ENCODE results near the gene XRCC5.

Gene XRCC5

GRCh38 chr2:216086207-216086893, 22.8 kb upstream of the XRCC5 start:
- no peak for DNase-seq

- no peak for DNase-seq
Observed at GRCh38 chr2:216090369-216090786, 18.8 kb upstream of the XRCC5 start.

- DNase-seq: no peak
Observed at GRCh38 chr2:216092646-216093045, 16.5 kb upstream of the XRCC5 start.

- no peak for DNase-seq
Observed at GRCh38 chr2:216094701-216095100, 14.4 kb upstream of the XRCC5 start.

GRCh38 chr2:216098421-216099334, 10.5 kb upstream of the XRCC5 start:
- no peak for DNase-seq

- no peak for DNase-seq
Observed at GRCh38 chr2:216101109-216101508, 8.0 kb upstream of the XRCC5 start.

GRCh38 chr2:216103213-216103612, 5.9 kb upstream of the XRCC5 start:
- no peak for DNase-seq

- DNase-seq: no peak
Observed at GRCh38 chr2:216104691-216105090, 4.5 kb upstream of the XRCC5 start.

GRCh38 chr2:216107320-216107719, 1.8 kb upstream of the XRCC5 start:
- DNase-seq: no peak

- no peak for DNase-seq
Observed at GRCh38 chr2:216107760-216108159, 1.4 kb upstream of the XRCC5 start.

GRCh38 chr2:216108310-216108966, 710 bp upstream of the XRCC5 start:
- DNase-seq: no peak

GRCh38 chr2:216109962-216110614, 940 bp downstream of the XRCC5 start:
- DNase-seq: no peak

- no peak for DNase-seq
Observed at GRCh38 chr2:216110620-216111019, 1.5 kb downstream of the XRCC5 start.

GRCh38 chr2:216111122-216111521, 2.0 kb downstream of the XRCC5 start:
- DNase-seq: no peak

GRCh38 chr2:216112926-216113325, 3.8 kb downstream of the XRCC5 start:
- no peak for DNase-seq

GRCh38 chr2:216113572-216113971, 4.4 kb downstream of the XRCC5 start:
- no peak for DNase-seq

GRCh38 chr2:216114382-216114713, 5.2 kb downstream of the XRCC5 start:
- no peak for DNase-seq

GRCh38 chr2:216114714-216115531, 5.8 kb downstream of the XRCC5 start:
- DNase-seq: peak; percentile 95

- DNase-seq: no peak
Observed at GRCh38 chr2:216116418-216116817, 7.3 kb downstream of the XRCC5 start.

GRCh38 chr2:216117561-216118340, 8.6 kb downstream of the XRCC5 start:
- no peak for DNase-seq

GRCh38 chr2:216118474-216118873, 9.3 kb downstream of the XRCC5 start:
- no peak for DNase-seq

- DNase-seq: no peak
Observed at GRCh38 chr2:216119146-216119545, 10.0 kb downstream of the XRCC5 start.
